Fibroblast of the aortic adventitia (primary cell): ENCODE results near the gene TNFSF11. TPM values are rescaled to one million over a fixed set of nuclear protein-coding genes. Genes with fewer than 3 reads are reported as not detected.

Source experiments
- DNase-seq: peaks from one replicate; pipeline ENCODE4 v3.0.0-alpha.2; 2010; ENCODE audit warnings: low read depth
- H3K4me3 ChIP-seq: 2 replicates; pipeline ENCODE4 v1.5.1; 2011; ENCODE audit warnings: low read depth, mild to moderate bottlenecking, control low read depth, low read length, moderate library complexity
- CTCF ChIP-seq: IDR thresholded peaks from 2 replicates; pipeline ENCODE4 v1.5.1; 2011; ENCODE audit warnings: mild to moderate bottlenecking, low read length, control low read depth, inconsistent platforms; ENCODE audit not compliant: insufficient read depth
- total RNA-seq: library from RNA; depleted of rRNA; stranded (reverse); fragments of >200 nt; gene quantifications from 2 replicates; pipeline ENCODE4 v1.2.3, GENCODE V29; 2012; ENCODE audit warnings: low replicate concordance

The TNFSF11 gene
- total RNA-seq, 1 donor, result 5.2 TPM

DNA sequence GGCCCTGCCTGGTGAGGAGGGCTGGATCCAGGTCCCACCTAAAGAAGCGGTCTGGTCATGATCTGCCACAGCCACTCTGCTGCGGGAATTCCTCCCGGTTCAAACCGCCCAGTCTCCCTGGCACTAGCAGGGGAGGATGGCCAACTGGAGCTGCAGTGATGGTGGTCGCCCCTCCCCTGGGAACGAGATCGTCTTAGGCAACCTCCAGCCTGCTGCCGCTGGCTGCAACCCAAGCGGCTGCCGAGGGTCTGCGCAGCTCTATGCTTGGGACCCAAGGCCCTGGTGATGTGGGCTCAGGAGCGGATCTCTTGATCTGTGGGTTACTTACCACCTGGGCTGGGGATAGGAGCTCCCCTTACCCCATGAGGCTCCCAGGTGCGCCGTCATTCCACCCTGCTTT lies 69.1 kb downstream of the TNFSF11 start:
- no peak overlapping the region for H3K4me3 ChIP-seq
- no peak for DNase-seq
- TF ChIP-seq CTCF, result no peak

GRCh38 chr13:42644841-42645240 lies 70.9 kb downstream of the TNFSF11 start:
- no peak for DNase-seq
- no peak for TF ChIP-seq CTCF
- no peak overlapping the region for H3K4me3 ChIP-seq

DNA sequence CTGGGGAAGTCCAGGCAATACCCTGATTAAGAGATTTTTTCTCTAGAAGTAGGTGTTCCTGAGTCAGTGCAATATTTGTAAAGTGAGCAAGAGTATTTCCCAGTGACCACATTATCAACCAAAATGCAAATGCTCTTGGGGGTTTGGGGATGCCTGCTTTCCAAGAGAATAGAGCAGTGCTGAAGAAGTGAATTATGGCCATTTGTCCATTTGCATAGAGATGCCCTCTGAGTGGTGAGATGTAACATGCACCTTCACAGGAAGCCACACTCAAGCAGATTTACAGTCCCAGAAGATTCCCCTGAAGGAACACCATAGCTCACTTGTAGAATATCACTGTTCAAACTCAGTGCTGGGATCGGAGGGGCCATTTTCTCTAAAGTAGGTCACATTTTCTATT lies 71.8 kb downstream of the TNFSF11 start:
- DNase-seq, result no peak
- TF ChIP-seq CTCF, result no peak
- H3K4me3 ChIP-seq, result no peak overlapping the region

GRCh38 chr13:42649141-42649540 lies 75.2 kb downstream of the TNFSF11 start:
- TF ChIP-seq CTCF, result no peak
- no peak overlapping the region for H3K4me3 ChIP-seq
- DNase-seq, result no peak

GRCh38 chr13:42649831-42650230 lies 75.9 kb downstream of the TNFSF11 start:
- H3K4me3 ChIP-seq, result no peak overlapping the region
- TF ChIP-seq CTCF, result no peak
- DNase-seq, result no peak

GRCh38 chr13:42650506-42650905 lies 76.6 kb downstream of the TNFSF11 start:
- no peak overlapping the region for H3K4me3 ChIP-seq
- TF ChIP-seq CTCF, result no peak
- peak; percentile 22 for DNase-seq

GRCh38 chr13:42651936-42652641 lies 78.1 kb downstream of the TNFSF11 start:
- no peak overlapping the region for H3K4me3 ChIP-seq
- DNase-seq, result no peak
- TF ChIP-seq CTCF, result no peak
